ENCODE data around the gene POLR1A. TPM values are rescaled to one million over a fixed set of nuclear protein-coding genes. Genes with fewer than 3 reads are reported as not detected.
A peak's percentile ranks its signal among the peaks of the same experiment; 100 is the strongest.

POLR1A gene
- total and polyA plus RNA-seq, 2 donors (not counting 1 experiment from before 2014, with no cell fraction given), result 3.4 to 36.8 TPM

GRCh38 chr2:86068136-86068588, 37.5 kb downstream of the POLR1A start:
- Histone ChIP-seq H3K4me3 (ENCODE audit: control extremely low read depth in 1 of 5, extremely low read depth in 1 of 5, insufficient read depth in 1 of 5, low read depth in 2 of 5, low read length in 4 of 5) (no peak overlapping the region), H3K27ac (ENCODE audit: low read length in 2 of 2) (no peak overlapping the region), H2AFZ (ENCODE audit: insufficient read depth, low read depth, low read length, poor library complexity, severe bottlenecking) (no peak overlapping the region), H3K9ac (ENCODE audit: low read length) (no peak overlapping the region), H4K20me1 (ENCODE audit: control insufficient read depth, insufficient read depth, low read length, poor library complexity, severe bottlenecking) (no peaks in the 10 kb centered on the region), H3K4me1 (ENCODE audit: control insufficient read depth in 2 of 2, insufficient read depth in 2 of 2, low read length in 2 of 2) (peaks cover 20 to 25% of the 10 kb centered on the region in 2 donors), H3K4me2 (replicated peaks; ENCODE audit: low read depth, low read length, poor library complexity, severe bottlenecking) (peak overlapping the region; percentile 26), H3K36me3 (replicated peaks in 1 of 2; ENCODE audit: control extremely low read depth in 1 of 2, control insufficient read depth in 1 of 2, extremely low read depth in 1 of 2, insufficient read depth in 2 of 2, low read length in 1 of 2) (peaks cover 4 to 42% of the 10 kb centered on the region in 2 experiments), H3K79me2 (ENCODE audit: control insufficient read depth, insufficient read depth, low read length) (peaks cover 7% of the 10 kb centered on the region), H3K9me3 (ENCODE audit: control extremely low read depth in 1 of 3, control insufficient read depth in 2 of 3, insufficient read depth in 1 of 3, low read length in 2 of 3) (peaks cover 0 to 4% (median 0%) of the 10 kb centered on the region in 3 donors), H3K27me3 (replicated peaks in 1 of 4; ENCODE audit: control extremely low read depth in 1 of 4, control insufficient read depth in 3 of 4, insufficient read depth in 4 of 4, low read length in 3 of 4) (no peaks in the 10 kb centered on the region)
- H3K27ac Mint-ChIP-seq, result peak overlapping the region; percentile 77
- ATAC-seq (ENCODE audit: low read depth), result no peak
- no peaks in the 10 kb centered on the region for H3K9me3 Mint-ChIP-seq (ENCODE audit: insufficient read depth)
- H3K27me3 Mint-ChIP-seq, result no peaks in the 10 kb centered on the region
- TF ChIP-seq CTCF (IDR thresholded peaks at IDR 0.05) (no peak), EZH2 (IDR thresholded peaks at IDR 0.05; ENCODE audit: borderline replicate concordance, insufficient read depth, low read depth, low read length, poor library complexity, severe bottlenecking) (no peak)
- CTCF ChIA-PET, result interaction anchor here (1.1 to 2.4 kb wide), 2 partner anchors 10 to 241 kb away, joined by 4 to 7 read pairs; no protein-coding TSS in a partner anchor
- intact Hi-C loops (cut with micrococcal nuclease), result no loop called here
- H3K4me3 Mint-ChIP-seq, result no peak overlapping the region
- 46% methylated on average over 6 of the region's 7 CpGs for WGBS (ENCODE audit: insufficient coverage)
- peaks cover 32% of the 10 kb centered on the region for H3K4me1 Mint-ChIP-seq
- POLR2A ChIA-PET, result no interaction called here
- DNase-seq, result peak; percentile 23

- Mint-ChIP-seq H3K27ac (no peak overlapping the region), H3K4me1 (peaks cover 21% of the 10 kb centered on the region), H3K4me3 (no peak overlapping the region), H3K27me3 (no peaks in the 10 kb centered on the region), H3K9me3 (ENCODE audit: insufficient read depth) (no peaks in the 10 kb centered on the region)
- Histone ChIP-seq H2AFZ (ENCODE audit: insufficient read depth, low read depth, low read length, poor library complexity, severe bottlenecking) (no peak overlapping the region), H3K4me3 (ENCODE audit: control extremely low read depth in 1 of 5, extremely low read depth in 1 of 5, insufficient read depth in 1 of 5, low read depth in 2 of 5, low read length in 4 of 5) (no peak overlapping the region), H3K79me2 (ENCODE audit: control insufficient read depth, insufficient read depth, low read length) (peaks cover 7% of the 10 kb centered on the region), H3K27me3 (replicated peaks in 1 of 4; ENCODE audit: control extremely low read depth in 1 of 4, control insufficient read depth in 3 of 4, insufficient read depth in 4 of 4, low read length in 3 of 4) (no peaks in the 10 kb centered on the region), H3K9me3 (ENCODE audit: control extremely low read depth in 1 of 3, control insufficient read depth in 2 of 3, insufficient read depth in 1 of 3, low read length in 2 of 3) (peaks cover 0 to 4% (median 4%) of the 10 kb centered on the region in 3 donors), H3K4me2 (replicated peaks; ENCODE audit: low read depth, low read length, poor library complexity, severe bottlenecking) (no peak overlapping the region), H4K20me1 (ENCODE audit: control insufficient read depth, insufficient read depth, low read length, poor library complexity, severe bottlenecking) (no peaks in the 10 kb centered on the region), H3K9ac (ENCODE audit: low read length) (no peak overlapping the region), H3K27ac (ENCODE audit: low read length in 2 of 2) (no peak overlapping the region), H3K36me3 (replicated peaks in 1 of 2; ENCODE audit: control extremely low read depth in 1 of 2, control insufficient read depth in 1 of 2, extremely low read depth in 1 of 2, insufficient read depth in 2 of 2, low read length in 1 of 2) (peaks cover 4 to 51% of the 10 kb centered on the region in 2 experiments), H3K4me1 (ENCODE audit: control insufficient read depth in 2 of 2, insufficient read depth in 2 of 2, low read length in 2 of 2) (peaks cover 9 to 14% of the 10 kb centered on the region in 2 donors)
- CTCF ChIA-PET, result interaction anchor here (0.8 to 2.4 kb wide), 3 partner anchors 13 to 240 kb away, joined by 3 to 7 read pairs (median 3); no protein-coding TSS in a partner anchor
- POLR2A ChIA-PET, result interaction anchor here (0.6 kb wide), 1 partner anchor 226 kb away, joined by 3 read pairs; no protein-coding TSS in a partner anchor
- TF ChIP-seq EZH2 (IDR thresholded peaks at IDR 0.05; ENCODE audit: borderline replicate concordance, insufficient read depth, low read depth, low read length, poor library complexity, severe bottlenecking) (no peak), CTCF (IDR thresholded peaks at IDR 0.05) (no peak)
- no peak for DNase-seq
- no peak for ATAC-seq (ENCODE audit: low read depth)
- intact Hi-C loops (cut with micrococcal nuclease), result no loop called here
Observed at GRCh38 chr2:86066915-86067314, 38.8 kb downstream of the POLR1A start.
